GM12878 (cell line): ENCODE results near the gene CTSD.

Experiments
- BCL11A ChIP-seq: IDR thresholded peaks from 2 replicates; pipeline ENCODE4 v1.6.1; 2011; ENCODE audit warnings: low read depth, low read length
- CEBPB ChIP-seq, 2 experiments: fragments of 150-350 bp in 1 of 2; IDR thresholded peaks; 2 replicates each; pipeline ENCODE4 v1.6.1; 2012 to 2014; ENCODE audit warnings: low read depth in 2 of 2, low read length in 2 of 2, borderline replicate concordance in 1 of 2, inconsistent platforms in 1 of 2
- EZH2 ChIP-seq: IDR thresholded peaks from 2 replicates; pipeline ENCODE4 v1.6.1; 2012; ENCODE audit warnings: low read depth, mild to moderate bottlenecking, control low read depth, inconsistent platforms, low read length, borderline replicate concordance; ENCODE audit not compliant: control insufficient read depth
- NRF1 ChIP-seq: conservative IDR thresholded peaks from 2 replicates; pipeline ENCODE4 v1.6.1; 2011; ENCODE audit warnings: mild to moderate bottlenecking, low read depth, low read length, improper control_type of control experiment
- SRF ChIP-seq, 2 experiments: IDR thresholded peaks; 2 replicates each; pipeline ENCODE4 v1.6.1; 2011; ENCODE audit warnings: low read depth in 2 of 2, low read length in 2 of 2, mild to moderate bottlenecking in 1 of 2, moderate library complexity in 1 of 2
- YY1 ChIP-seq: IDR thresholded peaks from 2 replicates; pipeline ENCODE4 v1.6.1; 2011; ENCODE audit warnings: low read depth, mild to moderate bottlenecking, low read length
- TF ChIP-seq, protein P1 (sequence below), 3 experiments: IDR thresholded peaks in 2 of 3; conservative IDR thresholded peaks in 1 of 3; 2 replicates each; pipeline ENCODE4 v1.5.1; 2011; ENCODE audit warnings: low read depth in 3 of 3, low read length in 3 of 3, mild to moderate bottlenecking in 3 of 3, control low read depth in 2 of 3, moderate library complexity in 2 of 3, inconsistent platforms in 1 of 3, mixed read lengths in 1 of 3; ENCODE audit not compliant: control insufficient read depth in 2 of 3, insufficient read depth in 1 of 3; ENCODE audit errors: extremely low read depth in 1 of 3
- TF ChIP-seq, protein P2 (sequence below): fragments of 450-650 bp; IDR thresholded peaks from 2 replicates; pipeline ENCODE4 v1.6.1; 2016; ENCODE audit warnings: mild to moderate bottlenecking, moderate library complexity, borderline replicate concordance

DNA sequence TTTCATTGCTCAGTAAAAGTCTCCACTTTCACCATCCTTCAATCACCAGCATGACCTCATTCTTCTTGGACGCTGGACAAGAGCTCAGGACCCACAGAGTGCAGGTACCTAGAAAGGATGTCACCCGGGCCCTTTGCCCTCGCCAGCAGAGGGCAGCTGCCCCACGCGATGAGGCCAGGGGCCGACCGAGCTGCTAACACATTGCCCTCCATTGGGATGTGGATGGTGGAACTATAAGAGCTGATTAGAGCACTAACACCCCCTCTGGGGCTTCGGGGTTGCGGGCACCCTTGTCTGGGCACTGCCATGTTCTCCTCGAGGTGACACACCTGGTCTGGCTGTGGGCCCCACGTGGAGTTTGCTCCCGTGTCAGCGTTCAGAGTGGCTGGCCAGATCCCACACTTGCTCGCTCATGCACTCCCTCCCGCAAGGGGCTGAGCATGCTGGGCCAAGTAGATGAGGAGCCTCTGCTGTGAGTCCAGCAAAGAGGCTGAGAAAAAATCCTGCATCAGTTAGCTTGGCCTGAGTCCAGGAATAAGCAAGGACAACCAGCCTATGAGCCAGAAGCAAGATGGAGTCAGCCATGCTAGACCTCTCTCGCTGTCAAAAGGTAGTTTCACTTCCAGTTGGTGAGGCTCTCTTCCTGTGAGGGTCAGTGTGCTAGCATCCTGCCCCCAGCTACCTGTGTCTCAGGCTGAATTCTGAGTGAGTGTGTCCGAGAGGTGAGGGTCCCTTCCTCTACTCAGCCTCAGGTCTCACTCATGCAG lies 56.9 kb downstream of the CTSD start:
- TF ChIP-seq, protein P1, sequence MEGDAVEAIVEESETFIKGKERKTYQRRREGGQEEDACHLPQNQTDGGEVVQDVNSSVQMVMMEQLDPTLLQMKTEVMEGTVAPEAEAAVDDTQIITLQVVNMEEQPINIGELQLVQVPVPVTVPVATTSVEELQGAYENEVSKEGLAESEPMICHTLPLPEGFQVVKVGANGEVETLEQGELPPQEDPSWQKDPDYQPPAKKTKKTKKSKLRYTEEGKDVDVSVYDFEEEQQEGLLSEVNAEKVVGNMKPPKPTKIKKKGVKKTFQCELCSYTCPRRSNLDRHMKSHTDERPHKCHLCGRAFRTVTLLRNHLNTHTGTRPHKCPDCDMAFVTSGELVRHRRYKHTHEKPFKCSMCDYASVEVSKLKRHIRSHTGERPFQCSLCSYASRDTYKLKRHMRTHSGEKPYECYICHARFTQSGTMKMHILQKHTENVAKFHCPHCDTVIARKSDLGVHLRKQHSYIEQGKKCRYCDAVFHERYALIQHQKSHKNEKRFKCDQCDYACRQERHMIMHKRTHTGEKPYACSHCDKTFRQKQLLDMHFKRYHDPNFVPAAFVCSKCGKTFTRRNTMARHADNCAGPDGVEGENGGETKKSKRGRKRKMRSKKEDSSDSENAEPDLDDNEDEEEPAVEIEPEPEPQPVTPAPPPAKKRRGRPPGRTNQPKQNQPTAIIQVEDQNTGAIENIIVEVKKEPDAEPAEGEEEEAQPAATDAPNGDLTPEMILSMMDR (IDR thresholded peaks at IDR 0.05 in 2 of 3, conservative IDR thresholded peaks at IDR 0.05 in 1 of 3; ENCODE audit: control insufficient read depth in 2 of 3, extremely low read depth in 1 of 3, insufficient read depth in 1 of 3, low read depth in 3 of 3, low read length in 3 of 3): peak; percentile 17 to 23 (median 17); a peak in 2 of 6 replicates
- no peak for TF ChIP-seq BCL11A
- no peak for TF ChIP-seq EZH2
- no peak for TF ChIP-seq NRF1
- TF ChIP-seq SRF (IDR thresholded peaks at IDR 0.05; ENCODE audit: low read depth in 2 of 2, low read length in 2 of 2): no peak
- TF ChIP-seq, protein P2, sequence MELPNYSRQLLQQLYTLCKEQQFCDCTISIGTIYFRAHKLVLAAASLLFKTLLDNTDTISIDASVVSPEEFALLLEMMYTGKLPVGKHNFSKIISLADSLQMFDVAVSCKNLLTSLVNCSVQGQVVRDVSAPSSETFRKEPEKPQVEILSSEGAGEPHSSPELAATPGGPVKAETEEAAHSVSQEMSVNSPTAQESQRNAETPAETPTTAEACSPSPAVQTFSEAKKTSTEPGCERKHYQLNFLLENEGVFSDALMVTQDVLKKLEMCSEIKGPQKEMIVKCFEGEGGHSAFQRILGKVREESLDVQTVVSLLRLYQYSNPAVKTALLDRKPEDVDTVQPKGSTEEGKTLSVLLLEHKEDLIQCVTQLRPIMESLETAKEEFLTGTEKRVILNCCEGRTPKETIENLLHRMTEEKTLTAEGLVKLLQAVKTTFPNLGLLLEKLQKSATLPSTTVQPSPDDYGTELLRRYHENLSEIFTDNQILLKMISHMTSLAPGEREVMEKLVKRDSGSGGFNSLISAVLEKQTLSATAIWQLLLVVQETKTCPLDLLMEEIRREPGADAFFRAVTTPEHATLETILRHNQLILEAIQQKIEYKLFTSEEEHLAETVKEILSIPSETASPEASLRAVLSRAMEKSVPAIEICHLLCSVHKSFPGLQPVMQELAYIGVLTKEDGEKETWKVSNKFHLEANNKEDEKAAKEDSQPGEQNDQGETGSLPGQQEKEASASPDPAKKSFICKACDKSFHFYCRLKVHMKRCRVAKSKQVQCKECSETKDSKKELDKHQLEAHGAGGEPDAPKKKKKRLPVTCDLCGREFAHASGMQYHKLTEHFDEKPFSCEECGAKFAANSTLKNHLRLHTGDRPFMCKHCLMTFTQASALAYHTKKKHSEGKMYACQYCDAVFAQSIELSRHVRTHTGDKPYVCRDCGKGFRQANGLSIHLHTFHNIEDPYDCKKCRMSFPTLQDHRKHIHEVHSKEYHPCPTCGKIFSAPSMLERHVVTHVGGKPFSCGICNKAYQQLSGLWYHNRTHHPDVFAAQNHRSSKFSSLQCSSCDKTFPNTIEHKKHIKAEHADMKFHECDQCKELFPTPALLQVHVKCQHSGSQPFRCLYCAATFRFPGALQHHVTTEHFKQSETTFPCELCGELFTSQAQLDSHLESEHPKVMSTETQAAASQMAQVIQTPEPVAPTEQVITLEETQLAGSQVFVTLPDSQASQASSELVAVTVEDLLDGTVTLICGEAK: no peak
- no peak for TF ChIP-seq CEBPB (IDR thresholded peaks at IDR 0.05; ENCODE audit: borderline replicate concordance in 1 of 2, low read depth in 2 of 2, low read length in 2 of 2)
- 0 out of 2 replicates have a peak, but pooled peaks have one; percentile 35 for TF ChIP-seq YY1
